Raji (cell line): ENCODE results near the gene ATP6V0D1.

ENCODE experiments used
- POLR2A ChIP-seq: IDR thresholded peaks from 2 replicates; pipeline ENCODE4 v1.6.1; 2011; ENCODE audit warnings: low read depth, low read length, control low read depth; ENCODE audit not compliant: insufficient read depth

The ATP6V0D1 gene

GRCh38 chr16:67481561-67482232 lies 740 bp upstream of the ATP6V0D1 start:
- TF ChIP-seq POLR2A = no peak

GRCh38 chr16:67477960-67478554 lies 2.9 kb downstream of the ATP6V0D1 start:
- no peak for TF ChIP-seq POLR2A

GRCh38 chr16:67474551-67475455 lies 6.2 kb downstream of the ATP6V0D1 start:
- no peak for TF ChIP-seq POLR2A

- no peak for TF ChIP-seq POLR2A
Measured at GRCh38 chr16:67471758-67472384, 9.1 kb downstream of the ATP6V0D1 start.

GRCh38 chr16:67470359-67470758 lies 10.6 kb downstream of the ATP6V0D1 start:
- no peak for TF ChIP-seq POLR2A

GRCh38 chr16:67468731-67469130 lies 12.2 kb downstream of the ATP6V0D1 start:
- no peak for TF ChIP-seq POLR2A

- TF ChIP-seq POLR2A = no peak
Measured at GRCh38 chr16:67466581-67466980, 14.4 kb downstream of the ATP6V0D1 start.

- no peak for TF ChIP-seq POLR2A
Measured at GRCh38 chr16:67464565-67464964, 16.4 kb downstream of the ATP6V0D1 start.

GRCh38 chr16:67463691-67464090 lies 17.3 kb downstream of the ATP6V0D1 start:
- TF ChIP-seq POLR2A = no peak

- TF ChIP-seq POLR2A = no peak
Measured at GRCh38 chr16:67463059-67463458, 17.9 kb downstream of the ATP6V0D1 start.

- no peak for TF ChIP-seq POLR2A
Measured at GRCh38 chr16:67462279-67462655, 18.7 kb downstream of the ATP6V0D1 start.

- no peak for TF ChIP-seq POLR2A
Measured at GRCh38 chr16:67461600-67462278, 19.2 kb downstream of the ATP6V0D1 start.

- TF ChIP-seq POLR2A = no peak
Measured at GRCh38 chr16:67460961-67461360, 20.0 kb downstream of the ATP6V0D1 start.

GRCh38 chr16:67460168-67460567 lies 20.8 kb downstream of the ATP6V0D1 start:
- TF ChIP-seq POLR2A = no peak

GRCh38 chr16:67459861-67460150 lies 21.2 kb downstream of the ATP6V0D1 start:
- TF ChIP-seq POLR2A = no peak

GRCh38 chr16:67459066-67459860 lies 21.7 kb downstream of the ATP6V0D1 start:
- TF ChIP-seq POLR2A = no peak
